Pancreas (tissue), 10 donors: ENCODE data around the gene ZBTB37. TPM values are rescaled to one million over a fixed set of nuclear protein-coding genes. Genes with fewer than 3 reads are reported as not detected.
A peak's percentile ranks its signal among the peaks of the same experiment; 100 is the strongest.

ENCODE experiments used
- ATAC-seq, 4 donors: fragments of 200-7000 bp; cut with Tn5 transposase; one replicate each; pipeline versions ENCODE4 v1.8.0 to v1.9.1; 2020; ENCODE audit warnings: mild to moderate bottlenecking in 4 of 4, moderate library complexity in 4 of 4
- DNase-seq, 6 donors: peaks; one replicate each; pipeline ENCODE4 v3.0.0-alpha.2; 2020
- FAIRE-seq: peaks from 2 replicates; lab custom pipeline; 2012; peaks lifted over from hg19 to GRCh38; lab: Jason Lieb, UNC
- H3K27ac ChIP-seq, 4 donors: fragments of 200-600 bp; sonication (generic); 1 replicate in 3 of 4; 2 replicates in 1 of 4; pipeline versions ENCODE4 v1.5.0 to v1.8.0; 2020
- H3K27me3 ChIP-seq, 4 donors: fragments of 200-600 bp; one replicate each; pipeline ENCODE4 v1.8.0; 2021
- H3K36me3 ChIP-seq, 3 donors: fragments of 200-600 bp; sonication (generic) in 1 of 3; one replicate each; pipeline versions ENCODE4 v1.5.0 to v1.8.0; 2020 to 2021
- H3K4me1 ChIP-seq, 3 donors: fragments of 200-600 bp; one replicate each; pipeline ENCODE4 v1.8.0; 2021
- H3K4me3 ChIP-seq, 4 donors: fragments of 200-600 bp; sonication (generic) in 2 of 4; one replicate each; pipeline versions ENCODE4 v1.5.0 to v1.8.0; 2020 to 2021
- H3K9me3 ChIP-seq, 4 donors: fragments of 200-600 bp; one replicate each; pipeline ENCODE4 v1.8.0; 2021
- WGBS, 2 donors: extraction: QIAGEN DNeasy Blood & Tissue Kit; methylation state at CpG; one replicate each; pipeline ENCODE4 v1.1.7; 2013; 5-methylcytosine and 5-hydroxymethylcytosine counted together
- intact Hi-C, 3 donors: fragments of 100-400 bp; cut with DNase I; formaldehyde crosslinking; loops; one replicate each; pipeline versions ENCODE4 v1.11.1 to v1.14.2; 2022
- polyA plus RNA-seq, 2 donors: library from polyadenylated mRNA; stranded (reverse); fragments of 200-250 nt; gene quantifications; one replicate each; pipeline ENCODE4 v1.2.3, GENCODE V29; 2013
- total RNA-seq, 6 donors: library from RNA; stranded (reverse); fragmentation: NEBNext Ultra II Directional in 4 of 6; extraction: Animal tissue kit (Norgen Biotek cat#: 25700) in 4 of 6; gene quantifications; one replicate each; pipeline versions ENCODE4 v1.2.1 to v1.2.4, GENCODE V29; 2021 to 2023
- TF ChIP-seq, protein P1 (sequence below), 4 donors: fragments of 200-600 bp; sonication (generic) in 3 of 4; IDR thresholded peaks; one replicate each; pipeline versions ENCODE4 v1.5.0 to v1.8.0; 2021; ENCODE audit warnings: antibody characterized with exemption in 4 of 4
- donor health status: healthy with polysubstance abuse.
- donor health status: DM: no; HTN: no; CAD: no; lungs with moderate emphysema.
- donor health status: DM: no; HTN: no; CAD: no.
- donor health status: control.
- donor health status: control.
- donor health status: Bipolar disorder and iron deficiency.
- donor health status: DM: yes; HTN: yes; CAD: no.
- donor health status: DM: no; HTN: no; CAD: no.
- donor health status: DM: no; HTN: no; CAD: no.
- donor health status: DM: yes; HTN: yes; CAD: no.

Gene ZBTB37
- total and polyA plus RNA-seq, 8 donors, result 1.2 to 7.0 (median 3.9) TPM

DNA sequence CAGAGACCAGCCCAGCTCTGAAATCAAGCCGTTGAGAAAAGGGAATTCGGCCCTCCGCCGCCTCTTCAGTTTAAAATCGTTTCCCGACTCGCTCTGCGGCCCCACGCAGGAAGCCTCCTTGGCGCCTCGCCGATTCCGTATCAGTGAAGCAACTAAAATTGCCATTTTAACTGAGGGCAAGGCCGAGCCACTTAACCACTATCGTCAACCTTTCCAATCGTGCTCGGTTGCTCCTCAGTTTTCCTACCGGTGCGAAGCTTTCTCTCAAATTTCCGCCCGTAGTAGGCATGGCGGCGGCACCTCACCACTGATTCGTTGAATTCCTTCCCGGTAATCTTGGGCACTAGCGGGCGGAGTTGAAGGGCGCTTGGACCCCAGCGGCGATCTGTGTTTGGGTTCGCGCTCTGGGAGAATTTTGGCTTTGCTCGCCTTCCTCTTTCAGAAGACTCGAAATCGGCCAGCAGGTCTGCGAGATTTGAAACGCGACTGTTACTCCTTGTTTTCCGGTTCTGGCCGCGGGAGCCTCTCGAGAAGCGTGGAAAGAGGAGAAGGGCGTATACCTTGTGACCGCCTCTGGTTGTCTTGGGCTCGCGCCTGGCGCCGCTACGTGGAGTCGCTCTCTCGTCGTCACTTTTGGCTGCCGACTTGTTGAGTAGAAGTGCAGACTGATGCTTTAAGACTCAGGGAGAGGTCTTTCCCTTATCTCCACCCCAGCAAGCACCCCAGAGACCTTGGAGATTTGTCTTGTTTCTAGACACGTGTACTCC is 43.7 kb upstream of the ZBTB37 start, which contains the start of the genes CENPL and DARS2:
Gene CENPL, minus strand, starts transcription at position 569 of the 767 bp plus-strand sequence. CDS start 13,584 bp downstream, outside the sequence.
Gene DARS2, plus strand, starts transcription at position 359 of the 767 bp plus-strand sequence. CDS start 557 bp downstream, outside the sequence.
- peak; percentile 95 to 97 (median 96) for DNase-seq
- FAIRE-seq, result peak; percentile 82
- H3K27ac ChIP-seq, result peak within 1 kb of the TSS; percentile 66 to 91 (median 84)
- peaks cover 0 to 5% (median 0%) of the 10 kb centered on the region in 3 donors for H3K4me1 ChIP-seq
- TF ChIP-seq, protein P1, sequence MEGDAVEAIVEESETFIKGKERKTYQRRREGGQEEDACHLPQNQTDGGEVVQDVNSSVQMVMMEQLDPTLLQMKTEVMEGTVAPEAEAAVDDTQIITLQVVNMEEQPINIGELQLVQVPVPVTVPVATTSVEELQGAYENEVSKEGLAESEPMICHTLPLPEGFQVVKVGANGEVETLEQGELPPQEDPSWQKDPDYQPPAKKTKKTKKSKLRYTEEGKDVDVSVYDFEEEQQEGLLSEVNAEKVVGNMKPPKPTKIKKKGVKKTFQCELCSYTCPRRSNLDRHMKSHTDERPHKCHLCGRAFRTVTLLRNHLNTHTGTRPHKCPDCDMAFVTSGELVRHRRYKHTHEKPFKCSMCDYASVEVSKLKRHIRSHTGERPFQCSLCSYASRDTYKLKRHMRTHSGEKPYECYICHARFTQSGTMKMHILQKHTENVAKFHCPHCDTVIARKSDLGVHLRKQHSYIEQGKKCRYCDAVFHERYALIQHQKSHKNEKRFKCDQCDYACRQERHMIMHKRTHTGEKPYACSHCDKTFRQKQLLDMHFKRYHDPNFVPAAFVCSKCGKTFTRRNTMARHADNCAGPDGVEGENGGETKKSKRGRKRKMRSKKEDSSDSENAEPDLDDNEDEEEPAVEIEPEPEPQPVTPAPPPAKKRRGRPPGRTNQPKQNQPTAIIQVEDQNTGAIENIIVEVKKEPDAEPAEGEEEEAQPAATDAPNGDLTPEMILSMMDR (IDR thresholded peaks at IDR 0.05), result no peak
- H3K4me3 ChIP-seq, result peak within 1 kb of the TSS; percentile 33 to 78 (median 56)
- H3K36me3 ChIP-seq, result no peaks in the 10 kb centered on the region
- peak; percentile 98 to 99 (median 98) for ATAC-seq
- no peaks in the 10 kb centered on the region for H3K27me3 ChIP-seq
- no peaks in the 10 kb centered on the region for H3K9me3 ChIP-seq
- intact Hi-C loops, result no loop called here
- 0% methylated on average over 54 to 55 of the region's 55 CpGs for WGBS, 2 donors

DNA sequence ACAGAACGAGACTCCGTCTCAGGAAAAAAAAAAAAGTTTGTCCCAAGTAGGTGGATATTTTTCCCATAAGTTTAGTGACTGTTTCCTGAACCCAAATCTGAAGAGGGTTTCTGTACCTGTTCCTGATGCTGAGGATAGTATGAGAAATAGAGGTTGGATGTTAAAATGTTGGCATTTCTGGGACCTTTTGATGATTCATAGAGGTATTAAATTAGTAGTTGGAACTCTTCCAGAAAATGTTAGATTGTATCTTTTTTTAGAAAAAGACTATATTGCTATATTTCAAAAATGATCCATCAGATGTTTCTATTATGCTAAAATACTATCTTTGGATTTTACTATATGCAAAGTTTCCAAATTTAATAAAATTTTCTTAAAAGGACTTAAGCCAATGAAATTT is 40.6 kb upstream of the ZBTB37 start:
- no peak for ATAC-seq
- no peak for FAIRE-seq
- H3K4me1 ChIP-seq, result peaks cover 0 to 5% (median 0%) of the 10 kb centered on the region in 3 donors
- TF ChIP-seq, protein P1 (IDR thresholded peaks at IDR 0.05), result no peak
- no peaks in the 10 kb centered on the region for H3K9me3 ChIP-seq
- H3K27ac ChIP-seq, result no peak overlapping the region
- WGBS, 2 donors, result 92 to 97% methylated on average over 2 of the region's 2 CpGs
- peaks cover 0 to 6% (median 0%) of the 10 kb centered on the region in 3 donors for H3K36me3 ChIP-seq
- H3K4me3 ChIP-seq, result no peak overlapping the region
- intact Hi-C loops, result no loop called here
- no peak for DNase-seq
- H3K27me3 ChIP-seq, result no peaks in the 10 kb centered on the region

DNA sequence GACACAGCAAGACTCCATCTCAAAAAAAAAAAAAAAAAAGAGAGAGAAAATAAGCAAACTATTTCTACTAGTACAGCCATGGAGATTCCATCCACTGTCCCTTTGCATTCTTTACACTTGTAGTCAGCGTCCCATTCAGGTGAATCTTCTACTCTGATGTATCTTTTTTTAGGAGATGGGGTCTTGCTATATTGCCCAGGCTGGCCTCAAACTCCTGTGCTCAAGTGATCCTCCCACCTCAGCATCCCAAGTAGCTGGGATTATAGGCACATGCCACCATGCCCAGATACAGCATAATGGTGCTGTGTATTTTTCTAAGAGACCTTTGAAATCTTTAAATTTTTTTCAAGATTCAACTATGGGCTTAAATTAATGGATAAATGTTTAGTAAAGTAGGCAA is 35.4 kb upstream of the ZBTB37 start:
- no peaks in the 10 kb centered on the region for H3K4me1 ChIP-seq
- H3K27ac ChIP-seq, result no peak overlapping the region
- no peak overlapping the region for H3K4me3 ChIP-seq
- H3K27me3 ChIP-seq, result no peaks in the 10 kb centered on the region
- peaks cover 0 to 23% (median 0%) of the 10 kb centered on the region in 3 donors for H3K36me3 ChIP-seq
- ATAC-seq, result no peak
- TF ChIP-seq, protein P1 (IDR thresholded peaks at IDR 0.05), result no peak
- DNase-seq, result no peak
- 95 to 100% methylated on average over 1 of the region's 1 CpG for WGBS, 2 donors
- intact Hi-C loops, result no loop called here
- FAIRE-seq, result no peak
- H3K9me3 ChIP-seq, result no peaks in the 10 kb centered on the region

DNA sequence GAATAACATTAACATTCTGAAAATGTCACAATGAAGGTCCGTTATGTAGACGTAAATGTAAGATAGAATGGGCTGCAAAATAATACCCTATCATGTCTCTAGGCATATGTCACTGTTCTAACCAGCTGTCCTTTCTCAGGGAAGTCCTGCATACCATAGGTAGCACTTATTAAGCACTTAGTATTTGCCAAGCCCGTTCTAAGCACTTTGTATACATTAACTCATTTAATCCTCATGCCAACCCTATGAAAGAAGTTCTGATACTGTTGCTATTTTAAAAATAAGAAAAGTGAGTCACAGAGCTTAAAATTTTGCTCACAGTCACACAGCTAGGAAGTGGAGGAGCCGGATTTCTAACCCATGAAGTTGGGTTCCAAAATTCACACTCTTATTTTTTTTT is 16.1 kb upstream of the ZBTB37 start:
- Histone ChIP-seq H3K36me3 (peaks cover 0 to 4% (median 0%) of the 10 kb centered on the region in 3 donors), H3K27me3 (no peaks in the 10 kb centered on the region), H3K4me3 (no peak overlapping the region), H3K9me3 (no peaks in the 10 kb centered on the region), H3K4me1 (no peaks in the 10 kb centered on the region), H3K27ac (no peak overlapping the region)
- WGBS, 2 donors, result 75 to 84% methylated on average over 4 of the region's 4 CpGs
- intact Hi-C loops, result loop anchor here in 1 of 3 donors (10.0 kb wide), 1 partner anchor 223 kb away; no protein-coding TSS in a partner anchor
- TF ChIP-seq, protein P1 (IDR thresholded peaks at IDR 0.05), result no peak
- ATAC-seq (no peak), FAIRE-seq (no peak), DNase-seq (no peak)
